Panc1 (cell line): ENCODE data around the gene TSPAN4.

ENCODE experiments used
- POLR2AphosphoS5 ChIP-seq: IDR thresholded peaks from 2 replicates; pipeline ENCODE4 v1.6.1; 2012; ENCODE audit warnings: mild to moderate bottlenecking, low read depth, low read length, moderate library complexity
- TF ChIP-seq, protein P1 (sequence below): fragments of 450-650 bp; IDR thresholded peaks from 2 replicates; pipeline ENCODE4 v1.5.1; 2017; ENCODE audit warnings: mild to moderate bottlenecking
- TF ChIP-seq, protein P2 (sequence below), 2 experiments: IDR thresholded peaks; 2 replicates each; pipeline ENCODE4 v1.6.1; 2011 to 2012; ENCODE audit warnings: low read depth in 2 of 2, control low read depth in 1 of 2, low read length in 1 of 2, mild to moderate bottlenecking in 1 of 2, moderate library complexity in 1 of 2; ENCODE audit not compliant: insufficient read depth in 1 of 2

DNA sequence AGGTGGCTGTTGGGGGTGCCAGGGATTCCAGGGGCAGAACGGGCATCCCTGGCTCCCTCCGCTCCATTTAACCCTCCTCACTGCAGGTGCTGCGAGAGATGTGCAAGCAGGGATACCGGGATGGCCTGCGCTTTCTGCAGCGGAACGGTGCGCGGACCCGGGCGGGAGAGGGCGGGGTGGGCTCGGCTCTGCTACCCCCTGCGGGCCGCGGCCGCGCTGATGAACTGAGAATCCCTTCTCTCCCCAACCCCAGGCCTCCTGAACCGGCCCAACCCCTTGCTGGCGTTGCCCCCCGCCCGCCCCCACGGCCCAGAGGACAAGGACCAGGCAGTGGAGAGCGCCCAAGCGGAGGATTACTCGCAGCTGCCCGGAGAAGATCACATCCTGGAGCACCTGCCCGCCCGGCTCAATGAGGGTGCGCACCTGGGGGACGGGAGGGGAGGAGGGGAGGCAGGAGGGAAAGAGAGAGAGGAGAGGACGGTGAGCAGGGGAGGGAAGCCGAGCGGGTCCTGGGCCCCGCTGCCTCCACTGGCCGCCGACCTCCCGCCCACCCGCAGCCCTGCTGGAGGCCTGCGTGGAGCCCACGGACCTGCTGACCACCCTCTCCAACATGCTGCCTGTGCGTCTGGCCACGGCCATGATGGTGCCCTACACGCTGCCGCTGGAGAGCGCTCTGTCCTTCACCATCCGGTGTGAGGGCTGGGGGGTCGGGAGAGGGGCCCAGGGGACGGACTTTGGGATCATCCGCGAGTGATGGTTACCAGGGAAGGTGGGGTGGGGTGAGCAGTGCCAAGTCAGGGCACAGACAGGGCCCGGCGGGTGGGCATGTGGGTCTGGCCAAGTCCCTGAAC lies 19.0 kb upstream of the TSPAN4 start:
- TF ChIP-seq, protein P1, sequence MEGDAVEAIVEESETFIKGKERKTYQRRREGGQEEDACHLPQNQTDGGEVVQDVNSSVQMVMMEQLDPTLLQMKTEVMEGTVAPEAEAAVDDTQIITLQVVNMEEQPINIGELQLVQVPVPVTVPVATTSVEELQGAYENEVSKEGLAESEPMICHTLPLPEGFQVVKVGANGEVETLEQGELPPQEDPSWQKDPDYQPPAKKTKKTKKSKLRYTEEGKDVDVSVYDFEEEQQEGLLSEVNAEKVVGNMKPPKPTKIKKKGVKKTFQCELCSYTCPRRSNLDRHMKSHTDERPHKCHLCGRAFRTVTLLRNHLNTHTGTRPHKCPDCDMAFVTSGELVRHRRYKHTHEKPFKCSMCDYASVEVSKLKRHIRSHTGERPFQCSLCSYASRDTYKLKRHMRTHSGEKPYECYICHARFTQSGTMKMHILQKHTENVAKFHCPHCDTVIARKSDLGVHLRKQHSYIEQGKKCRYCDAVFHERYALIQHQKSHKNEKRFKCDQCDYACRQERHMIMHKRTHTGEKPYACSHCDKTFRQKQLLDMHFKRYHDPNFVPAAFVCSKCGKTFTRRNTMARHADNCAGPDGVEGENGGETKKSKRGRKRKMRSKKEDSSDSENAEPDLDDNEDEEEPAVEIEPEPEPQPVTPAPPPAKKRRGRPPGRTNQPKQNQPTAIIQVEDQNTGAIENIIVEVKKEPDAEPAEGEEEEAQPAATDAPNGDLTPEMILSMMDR, result no peak
- no peak; the same call in none of the 2 replicates for TF ChIP-seq POLR2AphosphoS5
- TF ChIP-seq, protein P2, sequence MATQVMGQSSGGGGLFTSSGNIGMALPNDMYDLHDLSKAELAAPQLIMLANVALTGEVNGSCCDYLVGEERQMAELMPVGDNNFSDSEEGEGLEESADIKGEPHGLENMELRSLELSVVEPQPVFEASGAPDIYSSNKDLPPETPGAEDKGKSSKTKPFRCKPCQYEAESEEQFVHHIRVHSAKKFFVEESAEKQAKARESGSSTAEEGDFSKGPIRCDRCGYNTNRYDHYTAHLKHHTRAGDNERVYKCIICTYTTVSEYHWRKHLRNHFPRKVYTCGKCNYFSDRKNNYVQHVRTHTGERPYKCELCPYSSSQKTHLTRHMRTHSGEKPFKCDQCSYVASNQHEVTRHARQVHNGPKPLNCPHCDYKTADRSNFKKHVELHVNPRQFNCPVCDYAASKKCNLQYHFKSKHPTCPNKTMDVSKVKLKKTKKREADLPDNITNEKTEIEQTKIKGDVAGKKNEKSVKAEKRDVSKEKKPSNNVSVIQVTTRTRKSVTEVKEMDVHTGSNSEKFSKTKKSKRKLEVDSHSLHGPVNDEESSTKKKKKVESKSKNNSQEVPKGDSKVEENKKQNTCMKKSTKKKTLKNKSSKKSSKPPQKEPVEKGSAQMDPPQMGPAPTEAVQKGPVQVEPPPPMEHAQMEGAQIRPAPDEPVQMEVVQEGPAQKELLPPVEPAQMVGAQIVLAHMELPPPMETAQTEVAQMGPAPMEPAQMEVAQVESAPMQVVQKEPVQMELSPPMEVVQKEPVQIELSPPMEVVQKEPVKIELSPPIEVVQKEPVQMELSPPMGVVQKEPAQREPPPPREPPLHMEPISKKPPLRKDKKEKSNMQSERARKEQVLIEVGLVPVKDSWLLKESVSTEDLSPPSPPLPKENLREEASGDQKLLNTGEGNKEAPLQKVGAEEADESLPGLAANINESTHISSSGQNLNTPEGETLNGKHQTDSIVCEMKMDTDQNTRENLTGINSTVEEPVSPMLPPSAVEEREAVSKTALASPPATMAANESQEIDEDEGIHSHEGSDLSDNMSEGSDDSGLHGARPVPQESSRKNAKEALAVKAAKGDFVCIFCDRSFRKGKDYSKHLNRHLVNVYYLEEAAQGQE (IDR thresholded peaks at IDR 0.05; ENCODE audit: insufficient read depth in 1 of 2, low read depth in 2 of 2, low read length in 1 of 2), result no peak
